ENCODE results near the gene TENM4.

- TF ChIP-seq CSDC2 (CRISPR knock-in tag; IDR thresholded peaks at IDR 0.05) (no peak), RARB (CRISPR knock-in tag; IDR thresholded peaks at IDR 0.05) (no peak), ZFP30 (CRISPR knock-in tag; IDR thresholded peaks at IDR 0.05) (no peak)
- TF ChIP-seq, protein P1, sequence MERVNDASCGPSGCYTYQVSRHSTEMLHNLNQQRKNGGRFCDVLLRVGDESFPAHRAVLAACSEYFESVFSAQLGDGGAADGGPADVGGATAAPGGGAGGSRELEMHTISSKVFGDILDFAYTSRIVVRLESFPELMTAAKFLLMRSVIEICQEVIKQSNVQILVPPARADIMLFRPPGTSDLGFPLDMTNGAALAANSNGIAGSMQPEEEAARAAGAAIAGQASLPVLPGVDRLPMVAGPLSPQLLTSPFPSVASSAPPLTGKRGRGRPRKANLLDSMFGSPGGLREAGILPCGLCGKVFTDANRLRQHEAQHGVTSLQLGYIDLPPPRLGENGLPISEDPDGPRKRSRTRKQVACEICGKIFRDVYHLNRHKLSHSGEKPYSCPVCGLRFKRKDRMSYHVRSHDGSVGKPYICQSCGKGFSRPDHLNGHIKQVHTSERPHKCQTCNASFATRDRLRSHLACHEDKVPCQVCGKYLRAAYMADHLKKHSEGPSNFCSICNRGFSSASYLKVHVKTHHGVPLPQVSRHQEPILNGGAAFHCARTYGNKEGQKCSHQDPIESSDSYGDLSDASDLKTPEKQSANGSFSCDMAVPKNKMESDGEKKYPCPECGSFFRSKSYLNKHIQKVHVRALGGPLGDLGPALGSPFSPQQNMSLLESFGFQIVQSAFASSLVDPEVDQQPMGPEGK (CRISPR knock-in tag; IDR thresholded peaks at IDR 0.05; ENCODE audit: borderline replicate concordance), result no peak
These were observed 8.7 kb downstream of the TENM4 start for GRCh38 chr11:79432138-79432537.
